ENCODE data around the gene TAMM41.

TAMM41 gene

DNA sequence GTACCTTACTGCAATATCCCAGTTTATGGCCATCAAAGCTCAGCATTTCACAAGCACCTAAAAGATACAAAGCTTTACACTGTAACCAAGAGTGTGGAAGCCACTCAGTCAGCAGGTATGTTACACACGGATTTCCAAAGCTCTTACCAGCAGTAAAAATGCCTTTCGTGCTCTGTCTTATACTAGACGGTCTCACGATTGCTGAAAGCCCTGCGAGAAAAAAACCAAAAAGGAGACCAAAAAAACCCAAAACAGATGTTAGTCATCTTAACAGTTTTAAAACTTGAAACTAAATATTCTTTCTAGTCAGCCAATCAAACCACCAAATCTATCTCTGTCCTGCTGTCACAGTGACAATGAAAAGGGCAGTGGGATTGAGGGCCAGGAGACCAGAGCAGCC lies 39.0 kb downstream of the TAMM41 start:
- TF ChIP-seq, protein P1, sequence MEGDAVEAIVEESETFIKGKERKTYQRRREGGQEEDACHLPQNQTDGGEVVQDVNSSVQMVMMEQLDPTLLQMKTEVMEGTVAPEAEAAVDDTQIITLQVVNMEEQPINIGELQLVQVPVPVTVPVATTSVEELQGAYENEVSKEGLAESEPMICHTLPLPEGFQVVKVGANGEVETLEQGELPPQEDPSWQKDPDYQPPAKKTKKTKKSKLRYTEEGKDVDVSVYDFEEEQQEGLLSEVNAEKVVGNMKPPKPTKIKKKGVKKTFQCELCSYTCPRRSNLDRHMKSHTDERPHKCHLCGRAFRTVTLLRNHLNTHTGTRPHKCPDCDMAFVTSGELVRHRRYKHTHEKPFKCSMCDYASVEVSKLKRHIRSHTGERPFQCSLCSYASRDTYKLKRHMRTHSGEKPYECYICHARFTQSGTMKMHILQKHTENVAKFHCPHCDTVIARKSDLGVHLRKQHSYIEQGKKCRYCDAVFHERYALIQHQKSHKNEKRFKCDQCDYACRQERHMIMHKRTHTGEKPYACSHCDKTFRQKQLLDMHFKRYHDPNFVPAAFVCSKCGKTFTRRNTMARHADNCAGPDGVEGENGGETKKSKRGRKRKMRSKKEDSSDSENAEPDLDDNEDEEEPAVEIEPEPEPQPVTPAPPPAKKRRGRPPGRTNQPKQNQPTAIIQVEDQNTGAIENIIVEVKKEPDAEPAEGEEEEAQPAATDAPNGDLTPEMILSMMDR (IDR thresholded peaks at IDR 0.05) = no peak
- H3K4me3 ChIP-seq (ENCODE audit: low read depth in 1 of 2, low read length in 1 of 2) = no peak overlapping the region
- no peak overlapping the region for H3K27ac ChIP-seq
- no peaks in the 10 kb centered on the region for H3K4me1 ChIP-seq (ENCODE audit: control insufficient read depth in 1 of 2, insufficient read depth in 1 of 2, low read depth in 1 of 2, low read length in 1 of 2)
- peaks cover 38% of the 10 kb centered on the region for H3K36me3 ChIP-seq
- H3K27me3 ChIP-seq = no peaks in the 10 kb centered on the region
- no peaks in the 10 kb centered on the region for H3K9me3 ChIP-seq

DNA sequence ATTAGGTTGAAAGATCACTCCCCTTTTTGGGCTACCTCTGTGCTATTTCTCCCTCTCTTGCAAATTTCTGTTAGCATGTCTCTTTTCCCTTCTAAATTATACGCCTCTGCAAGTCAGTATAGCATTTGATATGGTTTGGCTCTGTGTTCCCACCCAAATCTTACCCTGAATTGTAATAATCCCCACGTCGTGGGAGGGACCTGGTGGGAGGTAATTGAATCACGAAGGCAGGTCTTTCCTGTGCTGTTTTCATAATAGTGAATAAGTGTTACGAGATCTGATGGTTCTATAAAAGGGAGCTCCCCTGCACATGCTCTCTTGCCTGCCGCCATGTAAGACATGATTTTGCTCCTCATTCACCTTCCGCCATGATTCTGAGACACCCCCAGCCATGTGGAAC lies 41.0 kb downstream of the TAMM41 start:
- H3K36me3 ChIP-seq = peaks cover 34% of the 10 kb centered on the region
- H3K9me3 ChIP-seq = no peaks in the 10 kb centered on the region
- no peak overlapping the region for H3K27ac ChIP-seq
- H3K27me3 ChIP-seq = no peaks in the 10 kb centered on the region
- TF ChIP-seq, protein P1 (IDR thresholded peaks at IDR 0.05) = no peak
- H3K4me1 ChIP-seq (ENCODE audit: control insufficient read depth in 1 of 2, insufficient read depth in 1 of 2, low read depth in 1 of 2, low read length in 1 of 2) = no peaks in the 10 kb centered on the region
- no peak overlapping the region for H3K4me3 ChIP-seq (ENCODE audit: low read depth in 1 of 2, low read length in 1 of 2)

DNA sequence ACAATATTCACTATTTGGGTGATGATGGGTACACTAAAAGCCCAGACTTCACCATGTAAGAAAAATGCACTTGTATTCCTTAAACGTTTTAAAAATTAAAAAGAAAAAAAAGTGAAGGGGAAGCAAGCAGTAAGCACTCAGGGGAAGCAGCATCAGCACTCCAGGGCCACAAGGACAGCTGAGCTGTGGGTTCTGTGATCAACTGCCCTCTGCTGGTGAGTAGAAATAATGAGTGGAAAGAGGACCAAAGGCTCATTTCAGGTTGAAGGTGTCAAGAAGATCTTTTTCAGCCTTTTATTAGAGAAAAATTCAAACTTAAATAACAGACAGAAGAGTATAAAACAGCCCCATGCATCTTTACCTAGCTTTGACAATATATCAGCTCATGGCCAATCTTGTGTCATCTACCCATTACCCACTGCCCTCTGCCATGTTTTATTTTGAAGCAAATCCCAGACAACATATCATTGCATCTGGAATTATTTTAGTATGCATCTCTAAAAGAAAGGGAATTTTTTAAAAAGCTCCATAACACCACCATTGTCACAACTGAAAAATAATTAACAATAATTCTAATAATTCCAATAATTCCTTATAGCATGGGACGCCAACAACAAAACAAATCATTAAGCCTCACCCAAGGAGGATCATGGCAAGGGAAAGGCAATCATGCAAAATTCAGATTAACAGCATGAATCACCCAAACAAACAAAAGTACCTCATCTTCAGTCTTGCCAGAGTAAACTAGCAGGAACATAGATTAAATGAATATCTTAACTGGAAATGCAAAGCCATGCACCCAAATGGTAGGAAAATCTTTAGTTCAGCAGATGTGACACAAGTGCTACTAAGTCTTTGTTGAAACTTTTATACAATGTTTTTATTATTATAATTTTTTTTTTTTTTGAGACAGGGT lies 42.5 kb downstream of the TAMM41 start:
- no peaks in the 10 kb centered on the region for H3K9me3 ChIP-seq
- no peaks in the 10 kb centered on the region for H3K4me1 ChIP-seq (ENCODE audit: control insufficient read depth in 1 of 2, insufficient read depth in 1 of 2, low read depth in 1 of 2, low read length in 1 of 2)
- H3K4me3 ChIP-seq (ENCODE audit: low read depth in 1 of 2, low read length in 1 of 2) = no peak overlapping the region
- no peaks in the 10 kb centered on the region for H3K27me3 ChIP-seq
- TF ChIP-seq, protein P1 (IDR thresholded peaks at IDR 0.05) = no peak
- H3K27ac ChIP-seq = no peak overlapping the region
- peaks cover 32% of the 10 kb centered on the region for H3K36me3 ChIP-seq

DNA sequence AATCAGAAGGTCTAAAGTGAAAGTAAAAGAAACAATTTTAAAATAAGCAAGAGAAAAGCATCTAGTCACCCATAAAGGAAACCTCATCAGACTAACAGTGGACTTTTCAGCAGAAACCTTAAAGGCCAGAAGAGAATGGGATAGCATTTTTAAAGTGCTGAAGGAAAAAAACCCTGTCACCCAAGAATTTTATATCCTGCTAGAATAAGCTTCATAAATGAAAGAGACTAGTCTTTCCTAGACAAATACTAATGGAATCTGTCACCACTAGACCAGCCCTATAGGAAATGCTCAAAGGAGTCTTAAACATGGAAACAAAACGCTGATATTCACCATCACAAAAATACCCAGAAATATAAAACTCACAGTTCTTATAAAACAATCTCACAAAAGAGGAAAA lies 46.9 kb downstream of the TAMM41 start:
- no peaks in the 10 kb centered on the region for H3K36me3 ChIP-seq

DNA sequence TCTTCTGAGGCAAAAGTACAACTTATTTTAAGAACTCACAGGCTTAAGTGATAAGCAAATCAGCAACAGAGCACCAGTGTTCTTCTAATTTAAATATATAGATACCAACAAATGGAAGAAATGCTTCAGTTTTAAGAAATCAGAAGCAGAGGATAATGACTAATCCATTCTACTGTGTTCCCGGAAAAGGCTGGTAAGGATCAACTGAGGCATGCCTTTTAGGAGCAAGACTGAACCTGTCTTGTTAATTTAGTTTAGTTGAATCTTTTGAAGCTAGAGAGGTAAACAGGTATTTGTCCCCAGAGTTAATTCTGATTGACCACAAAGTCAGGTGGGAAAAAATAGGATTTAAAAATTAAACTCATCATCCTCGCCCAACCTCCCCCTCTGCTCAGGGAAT lies 51.8 kb downstream of the TAMM41 start:
- Histone ChIP-seq H3K36me3 (peaks cover 24% of the 10 kb centered on the region), H3K27me3 (no peaks in the 10 kb centered on the region), H3K4me1 (ENCODE audit: control insufficient read depth in 1 of 2, insufficient read depth in 1 of 2, low read depth in 1 of 2, low read length in 1 of 2) (no peaks in the 10 kb centered on the region), H3K9me3 (no peaks in the 10 kb centered on the region), H3K27ac (no peak overlapping the region), H3K4me3 (ENCODE audit: low read depth in 1 of 2, low read length in 1 of 2) (no peak overlapping the region)
- TF ChIP-seq, protein P1 (IDR thresholded peaks at IDR 0.05) = no peak

More for the DNA sequence above, 46.9 kb downstream of the TAMM41 start:
- no peak overlapping the region for H3K27ac ChIP-seq
- H3K27me3 ChIP-seq = no peaks in the 10 kb centered on the region
- H3K4me3 ChIP-seq (ENCODE audit: low read depth in 1 of 2, low read length in 1 of 2) = no peak overlapping the region
- TF ChIP-seq, protein P1 (IDR thresholded peaks at IDR 0.05) = no peak
- no peaks in the 10 kb centered on the region for H3K9me3 ChIP-seq
- H3K4me1 ChIP-seq (ENCODE audit: control insufficient read depth in 1 of 2, insufficient read depth in 1 of 2, low read depth in 1 of 2, low read length in 1 of 2) = no peaks in the 10 kb centered on the region
